AG09309 (cell line): ENCODE results near the gene DSTYK.
"Not testable (repeated sequence)": the region's sequence is repeated elsewhere in the genome, so short reads cannot be mapped to it uniquely, and the experiment has no call there.

ENCODE experiments used
- DNase-seq: peaks from one replicate; pipeline ENCODE4 v3.0.0-alpha.2; 2010; ENCODE audit warnings: low read depth
- H3K4me3 ChIP-seq: 2 replicates; pipeline ENCODE4 v1.5.1; 2011; ENCODE audit warnings: mild to moderate bottlenecking, low read depth, low read length, moderate library complexity; ENCODE audit not compliant: control insufficient read depth
- TF ChIP-seq, protein P1 (sequence below): IDR thresholded peaks from 2 replicates; pipeline ENCODE4 v1.5.1; 2011; ENCODE audit warnings: mild to moderate bottlenecking, low read depth, low read length, inconsistent platforms; ENCODE audit not compliant: insufficient read depth, control insufficient read depth; ENCODE audit errors: missing control alignments

DSTYK gene

DNA sequence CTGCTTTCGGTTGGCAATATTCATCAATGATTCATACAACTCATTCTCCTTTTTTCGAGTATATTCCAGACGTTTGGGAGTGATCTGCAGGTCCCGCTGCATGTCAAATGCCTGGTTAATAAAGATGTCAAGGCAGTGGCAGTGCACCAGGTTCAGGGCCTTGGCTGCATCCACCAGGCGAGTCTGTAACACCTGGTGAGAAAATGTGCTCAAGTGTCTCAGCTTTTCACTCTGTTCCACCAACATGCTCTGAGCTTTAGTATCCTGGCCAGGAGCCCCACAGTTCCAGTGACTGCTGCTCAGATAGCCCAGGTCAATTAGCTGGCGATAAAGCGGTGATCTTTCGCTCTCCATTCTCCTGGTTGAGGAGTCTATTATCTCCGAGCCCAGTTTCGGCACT, 42.3 kb downstream of the DSTYK start:
- TF ChIP-seq, protein P1, sequence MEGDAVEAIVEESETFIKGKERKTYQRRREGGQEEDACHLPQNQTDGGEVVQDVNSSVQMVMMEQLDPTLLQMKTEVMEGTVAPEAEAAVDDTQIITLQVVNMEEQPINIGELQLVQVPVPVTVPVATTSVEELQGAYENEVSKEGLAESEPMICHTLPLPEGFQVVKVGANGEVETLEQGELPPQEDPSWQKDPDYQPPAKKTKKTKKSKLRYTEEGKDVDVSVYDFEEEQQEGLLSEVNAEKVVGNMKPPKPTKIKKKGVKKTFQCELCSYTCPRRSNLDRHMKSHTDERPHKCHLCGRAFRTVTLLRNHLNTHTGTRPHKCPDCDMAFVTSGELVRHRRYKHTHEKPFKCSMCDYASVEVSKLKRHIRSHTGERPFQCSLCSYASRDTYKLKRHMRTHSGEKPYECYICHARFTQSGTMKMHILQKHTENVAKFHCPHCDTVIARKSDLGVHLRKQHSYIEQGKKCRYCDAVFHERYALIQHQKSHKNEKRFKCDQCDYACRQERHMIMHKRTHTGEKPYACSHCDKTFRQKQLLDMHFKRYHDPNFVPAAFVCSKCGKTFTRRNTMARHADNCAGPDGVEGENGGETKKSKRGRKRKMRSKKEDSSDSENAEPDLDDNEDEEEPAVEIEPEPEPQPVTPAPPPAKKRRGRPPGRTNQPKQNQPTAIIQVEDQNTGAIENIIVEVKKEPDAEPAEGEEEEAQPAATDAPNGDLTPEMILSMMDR, result no peak
- no peak overlapping the region for H3K4me3 ChIP-seq
- DNase-seq, result no peak

DNA sequence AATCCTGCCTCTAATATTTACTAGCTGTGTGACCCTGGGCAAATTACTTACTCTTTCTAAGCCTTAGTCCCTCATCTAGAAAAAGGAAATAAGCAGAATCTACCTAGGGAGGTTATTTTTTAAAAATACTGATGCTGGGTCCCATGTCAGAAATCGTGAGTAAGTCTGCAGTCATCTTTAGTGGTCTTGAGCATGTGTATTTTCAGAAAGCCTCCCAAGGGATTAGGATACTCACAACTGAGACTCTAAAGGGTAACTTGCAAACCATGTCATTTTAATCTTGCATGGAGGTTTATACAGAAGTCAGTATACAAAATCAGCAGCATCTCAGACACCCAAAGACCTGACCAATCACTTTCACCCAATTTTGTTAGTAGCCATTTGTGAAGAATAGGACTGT, 43.2 kb downstream of the DSTYK start:
- TF ChIP-seq, protein P1, result no peak
- H3K4me3 ChIP-seq, result no peak overlapping the region
- DNase-seq, result no peak

DNA sequence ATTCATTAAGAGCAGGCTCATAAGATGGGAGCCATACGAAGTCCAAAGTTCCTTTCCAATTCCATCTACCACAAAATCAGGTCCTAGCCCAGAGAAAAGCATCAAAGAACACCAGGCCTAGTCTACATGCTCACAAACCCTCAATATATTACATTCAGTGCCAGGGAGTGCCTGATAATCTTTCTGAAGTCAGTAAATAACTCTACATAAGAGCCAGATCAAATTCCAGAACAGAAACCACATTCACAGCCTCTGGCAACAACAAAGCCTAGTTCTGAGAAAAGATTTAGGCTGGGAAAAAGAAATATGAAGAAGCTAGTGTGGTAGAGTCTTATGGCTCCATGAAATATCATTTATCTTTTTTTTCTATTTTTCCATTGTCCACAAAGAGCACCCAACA, 49.2 kb downstream of the DSTYK start:
- DNase-seq, result no peak
- TF ChIP-seq, protein P1, result no peak
- no peak overlapping the region for H3K4me3 ChIP-seq

DNA sequence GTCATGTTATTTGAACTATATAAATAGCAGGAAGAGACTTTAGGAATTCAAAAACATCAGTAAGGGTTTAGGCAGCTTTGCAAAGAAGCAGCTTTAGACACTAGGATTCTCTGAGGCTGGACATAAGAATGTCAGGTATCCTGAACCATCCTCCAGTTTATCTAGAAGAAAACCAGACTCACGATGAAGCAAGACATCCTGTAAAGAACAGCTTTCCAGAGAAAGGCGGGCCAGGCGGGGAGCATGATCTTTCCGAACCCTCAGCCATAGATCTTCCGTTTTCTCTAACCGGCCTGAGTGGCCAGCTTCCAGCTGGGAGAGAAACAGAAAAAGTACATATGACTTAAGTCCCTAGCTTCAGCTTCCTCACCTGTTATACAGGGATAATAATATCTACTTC, 50.4 kb downstream of the DSTYK start:
- TF ChIP-seq, protein P1, result no peak
- DNase-seq, result no peak

DNA sequence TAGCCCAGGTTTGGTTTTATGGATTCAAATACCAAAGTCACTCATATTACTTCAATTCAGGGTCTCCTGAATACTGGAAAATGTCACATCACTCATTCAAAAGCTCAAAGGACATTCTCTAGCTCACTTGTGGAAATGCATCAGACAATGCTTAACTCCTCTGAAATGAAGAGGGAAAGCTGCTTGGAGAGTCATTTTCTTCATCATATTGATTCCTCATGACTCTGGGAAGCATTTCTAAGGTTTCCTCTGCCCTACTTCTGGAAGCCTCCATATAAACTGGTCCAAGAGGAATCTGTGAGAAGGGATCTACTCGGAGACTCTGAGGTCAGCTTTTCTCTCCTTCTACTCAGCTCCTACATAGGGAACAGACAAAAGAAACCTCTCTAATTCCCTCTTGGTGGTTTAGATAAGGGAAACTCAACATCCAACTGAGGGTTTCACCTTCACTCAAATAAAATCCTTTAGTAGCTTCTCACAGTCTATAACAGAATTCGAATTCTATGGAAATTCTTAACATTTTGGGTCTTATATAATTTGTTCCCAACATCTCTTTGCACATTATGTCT, 53.4 kb downstream of the DSTYK start:
- H3K4me3 ChIP-seq, result no peak overlapping the region
- DNase-seq, result no peak
- TF ChIP-seq, protein P1, result no peak

More for the DNA sequence above, 50.4 kb downstream of the DSTYK start:
- H3K4me3 ChIP-seq, result no peak overlapping the region

DNA sequence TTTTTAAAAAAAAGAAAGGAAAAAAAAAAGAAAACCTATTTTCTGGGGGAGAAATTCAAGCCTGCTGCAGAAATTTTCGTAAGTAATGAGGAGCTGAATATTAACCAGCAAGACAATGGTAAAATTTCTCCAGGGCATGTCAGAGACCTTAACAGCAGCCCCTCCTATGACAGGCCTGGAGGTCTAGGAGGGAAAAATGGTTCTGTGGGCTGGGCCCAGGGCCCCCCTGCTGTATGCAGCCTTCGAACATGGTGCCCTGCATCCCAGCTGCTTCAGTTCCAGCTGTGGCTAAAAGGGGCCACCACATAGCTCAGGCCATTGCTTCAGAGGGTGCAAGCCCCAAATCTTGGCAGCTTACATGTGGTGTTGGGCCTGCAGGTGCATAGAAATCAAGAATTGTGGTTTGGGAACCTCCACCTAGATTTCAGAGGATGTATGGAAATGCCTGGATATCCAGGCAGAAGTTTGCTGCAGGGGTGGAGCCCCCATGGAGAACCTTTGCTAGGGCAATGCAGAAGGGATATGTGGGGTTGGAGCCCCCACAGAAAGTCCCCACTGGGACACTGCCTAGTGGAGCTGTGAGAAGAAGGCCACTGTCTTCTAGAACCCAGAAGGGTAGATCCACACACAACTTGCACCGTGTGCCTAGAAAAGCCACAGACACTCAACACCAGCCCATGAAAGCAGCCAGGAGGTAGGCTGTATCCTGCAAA, 55.7 kb downstream of the DSTYK start:
- not testable (repeated sequence) for DNase-seq

DNA sequence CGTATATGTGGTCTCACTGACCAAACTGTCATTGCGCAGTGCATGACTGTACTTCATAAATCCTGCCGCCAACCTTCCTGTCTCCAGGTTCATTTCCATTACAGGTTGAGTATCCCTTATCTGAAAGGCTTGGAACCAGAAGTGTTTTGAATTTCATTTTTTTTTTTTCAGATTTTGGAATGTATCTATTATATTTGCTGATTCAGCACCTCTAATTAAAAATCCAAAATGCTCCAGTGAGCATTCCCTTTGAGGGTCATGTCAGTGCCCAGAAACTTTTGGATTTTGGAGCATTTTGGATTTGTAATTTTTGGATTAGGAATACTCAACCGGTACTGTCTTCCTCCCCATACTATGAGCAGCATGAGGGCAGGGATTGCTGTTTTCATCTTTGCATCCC, 59.0 kb downstream of the DSTYK start:
- no peak overlapping the region for H3K4me3 ChIP-seq
- TF ChIP-seq, protein P1, result no peak

More for the DNA sequence above, 55.7 kb downstream of the DSTYK start:
- not testable (repeated sequence) for H3K4me3 ChIP-seq

More for the DNA sequence above, 59.0 kb downstream of the DSTYK start:
- no peak for DNase-seq
